HepG2 (cell line): ENCODE data around the gene KHK. TPM values are rescaled to one million over a fixed set of nuclear protein-coding genes. Genes with fewer than 3 reads are reported as not detected.

Experiments
- ATF5 ChIP-seq: sonication (generic); formaldehyde crosslinking; IDR thresholded peaks from 2 replicates; pipeline ENCODE4 v1.4.0; 2020; ENCODE audit warnings: mild to moderate bottlenecking, low read depth, missing genetic modification reagents
- ETV5 ChIP-seq: IDR thresholded peaks from 2 replicates; pipeline ENCODE4 v1.6.1; 2018; ENCODE audit warnings: missing biosample characterization, missing genetic modification reagents, inconsistent platforms, borderline replicate concordance
- GABPA ChIP-seq, 2 experiments: IDR thresholded peaks; 2 replicates each; pipeline ENCODE4 v1.6.1; 2011 to 2016; ENCODE audit warnings: low read depth in 2 of 2, low read length in 1 of 2, missing biosample characterization in 1 of 2, missing genetic modification characterization in 1 of 2
- GTF3A ChIP-seq: sonication (generic); formaldehyde crosslinking; conservative IDR thresholded peaks from 2 replicates; pipeline ENCODE4 v1.4.0; 2020; ENCODE audit warnings: mild to moderate bottlenecking, missing genetic modification reagents
- KDM2A ChIP-seq: sonication (generic); formaldehyde crosslinking; IDR thresholded peaks from 2 replicates; pipeline ENCODE4 v1.4.0; 2020; ENCODE audit warnings: low read depth, missing genetic modification reagents, borderline replicate concordance
- MLX ChIP-seq: IDR thresholded peaks from 2 replicates; pipeline ENCODE4 v1.6.1; 2016
- PHF21A ChIP-seq: sonication (generic); formaldehyde crosslinking; IDR thresholded peaks from 2 replicates; pipeline ENCODE4 v1.5.0; 2020; ENCODE audit warnings: mild to moderate bottlenecking, missing genetic modification reagents
- SRSF1 ChIP-seq: fragments of 200-400 bp; formaldehyde crosslinking; optimal IDR thresholded peaks from 2 replicates; pipeline ENCODE3; 2017; ENCODE audit warnings: mild to moderate bottlenecking, low read depth, low read length, moderate library complexity
- ZFP82 ChIP-seq: sonication (generic); formaldehyde crosslinking; IDR thresholded peaks from 2 replicates; pipeline ENCODE4 v1.5.1; 2020; ENCODE audit warnings: mild to moderate bottlenecking, missing genetic modification reagents, borderline replicate concordance
- ZNF138 ChIP-seq: sonication (generic); formaldehyde crosslinking; IDR thresholded peaks from 2 replicates; pipeline ENCODE4 v1.5.0; 2020; ENCODE audit warnings: mild to moderate bottlenecking, low read depth, missing genetic modification reagents
- ZNF251 ChIP-seq: sonication (generic); formaldehyde crosslinking; IDR thresholded peaks from 2 replicates; pipeline ENCODE4 v1.9.0; 2021; ENCODE audit warnings: mild to moderate bottlenecking, missing genetic modification reagents
- ZNF282 ChIP-seq: fragments of 450-650 bp; IDR thresholded peaks from 2 replicates; pipeline ENCODE4 v1.6.1; 2018; ENCODE audit not compliant: partially characterized antibody
- ZNF432 ChIP-seq: sonication (generic); formaldehyde crosslinking; IDR thresholded peaks from 2 replicates; pipeline ENCODE4 v1.5.0; 2020; ENCODE audit warnings: missing genetic modification reagents, mild to moderate bottlenecking, borderline replicate concordance
- ZNF441 ChIP-seq: sonication (generic); formaldehyde crosslinking; IDR thresholded peaks from 2 replicates; pipeline ENCODE4 v1.7.0; 2021; ENCODE audit warnings: missing genetic modification reagents, borderline replicate concordance
- ZNF510 ChIP-seq: sonication (generic); formaldehyde crosslinking; IDR thresholded peaks from 2 replicates; pipeline ENCODE4 v1.4.0; 2020; ENCODE audit warnings: low read depth, mild to moderate bottlenecking, missing genetic modification reagents
- ZNF652 ChIP-seq: IDR thresholded peaks from 2 replicates; pipeline ENCODE4 v1.6.1; 2016; ENCODE audit warnings: low read depth, borderline replicate concordance
- ZNF782 ChIP-seq: sonication (generic); formaldehyde crosslinking; IDR thresholded peaks from 2 replicates; pipeline ENCODE4 v1.4.0; 2020; ENCODE audit warnings: missing genetic modification reagents, mild to moderate bottlenecking, borderline replicate concordance
- polyA plus RNA-seq, 8 experiments: library from polyadenylated mRNA; depleted of rRNA in 3 of 8; stranded (reverse) in 7 of 8; unstranded in 1 of 8; fragments of >200 nt; fragmentation: Illumina TruSeq in 4 of 8; extraction: Trizol in 4 of 8; gene quantifications; 2 replicates each; pipeline versions ENCODE4 v1.2.1 to v1.2.3, GENCODE V29; 2011 to 2016; ENCODE audit warnings: low read depth in 4 of 8, missing spikeins in 1 of 8, mixed read lengths in 1 of 8; ENCODE audit not compliant: insufficient read depth in 1 of 8
- total RNA-seq, 5 experiments: library from RNA; depleted of rRNA; stranded (reverse); fragments of >200 nt; fragmentation: Illumina TruSeq; extraction: Trizol; gene quantifications; 2 replicates each; pipeline ENCODE4 v1.2.3, GENCODE V29; 2016; ENCODE audit warnings: low read depth in 1 of 5
- TF ChIP-seq, protein P1 (sequence below): sonication (generic); formaldehyde crosslinking; IDR thresholded peaks from 2 replicates; pipeline ENCODE4 v1.8.0; 2022; ENCODE audit warnings: mild to moderate bottlenecking, missing genetic modification reagents, moderate library complexity
- TF ChIP-seq, protein P2 (sequence below): sonication (generic); formaldehyde crosslinking; IDR thresholded peaks from 2 replicates; pipeline ENCODE4 v1.9.0; 2021; ENCODE audit warnings: missing genetic modification reagents, borderline replicate concordance
- TF ChIP-seq, protein P3 (sequence below): sonication (generic); formaldehyde crosslinking; IDR thresholded peaks from 2 replicates; pipeline ENCODE4; 2020; ENCODE audit warnings: missing genetic modification reagents, mild to moderate bottlenecking, borderline replicate concordance

The KHK gene
- total and polyA plus RNA-seq, 2 of the 13 experiments (the other 11 are each of a cell fraction or from before 2014, with no cell fraction given), result 40.9 to 99.2 TPM

DNA sequence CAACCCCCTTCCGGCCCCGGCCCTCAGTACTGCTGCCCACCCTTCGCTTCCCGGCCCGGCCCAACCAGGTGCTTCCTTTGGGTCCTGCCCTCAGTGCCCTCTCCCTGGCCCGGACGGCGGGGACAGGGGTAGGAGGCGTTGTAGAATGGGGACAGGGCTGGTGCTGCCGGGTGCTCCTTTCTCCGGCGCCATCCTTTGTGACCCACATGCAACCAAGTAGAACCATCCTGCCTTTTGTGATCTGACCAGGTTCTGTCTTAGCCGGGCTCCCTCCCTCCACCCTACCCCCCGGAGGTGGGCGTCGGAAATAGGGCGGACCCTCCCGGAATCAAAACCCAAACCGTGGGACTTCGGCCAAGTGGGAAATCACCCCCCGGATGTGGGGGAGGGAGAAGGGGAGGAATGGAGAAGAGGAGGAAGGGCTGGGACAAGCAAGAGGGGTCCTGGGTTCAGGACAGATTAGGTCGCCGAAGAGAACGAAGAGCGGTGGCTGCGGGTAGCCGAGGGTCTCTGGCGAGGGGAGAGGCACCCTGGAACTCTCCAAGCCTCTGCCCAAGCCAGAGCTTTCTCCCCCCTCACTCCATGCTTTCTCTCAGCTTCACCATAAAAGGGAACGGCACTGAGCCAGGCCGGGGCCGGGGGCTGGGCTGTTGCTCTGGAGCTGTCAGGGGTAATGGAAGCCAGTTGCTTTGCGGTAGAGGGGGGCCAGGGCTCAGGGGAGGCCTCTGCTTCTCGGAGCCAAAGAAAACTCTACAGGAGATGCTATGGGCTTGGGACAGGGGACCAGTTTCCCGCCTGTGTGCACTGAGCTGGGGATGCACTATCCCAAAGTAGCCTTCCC, 14.4 kb upstream of the KHK start (continued):
- TF ChIP-seq, protein P1, sequence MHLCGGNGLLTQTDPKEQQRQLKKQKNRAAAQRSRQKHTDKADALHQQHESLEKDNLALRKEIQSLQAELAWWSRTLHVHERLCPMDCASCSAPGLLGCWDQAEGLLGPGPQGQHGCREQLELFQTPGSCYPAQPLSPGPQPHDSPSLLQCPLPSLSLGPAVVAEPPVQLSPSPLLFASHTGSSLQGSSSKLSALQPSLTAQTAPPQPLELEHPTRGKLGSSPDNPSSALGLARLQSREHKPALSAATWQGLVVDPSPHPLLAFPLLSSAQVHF, result no peak
- TF ChIP-seq ZNF782 (CRISPR knock-in tag), result no peak
- TF ChIP-seq, protein P2, sequence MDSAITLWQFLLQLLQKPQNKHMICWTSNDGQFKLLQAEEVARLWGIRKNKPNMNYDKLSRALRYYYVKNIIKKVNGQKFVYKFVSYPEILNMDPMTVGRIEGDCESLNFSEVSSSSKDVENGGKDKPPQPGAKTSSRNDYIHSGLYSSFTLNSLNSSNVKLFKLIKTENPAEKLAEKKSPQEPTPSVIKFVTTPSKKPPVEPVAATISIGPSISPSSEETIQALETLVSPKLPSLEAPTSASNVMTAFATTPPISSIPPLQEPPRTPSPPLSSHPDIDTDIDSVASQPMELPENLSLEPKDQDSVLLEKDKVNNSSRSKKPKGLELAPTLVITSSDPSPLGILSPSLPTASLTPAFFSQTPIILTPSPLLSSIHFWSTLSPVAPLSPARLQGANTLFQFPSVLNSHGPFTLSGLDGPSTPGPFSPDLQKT (CRISPR knock-in tag), result no peak
- TF ChIP-seq ZNF432, result peak; percentile 58; the same call in 1 of the 2 replicates
- TF ChIP-seq ZFP82 (CRISPR knock-in tag), result 0 out of 2 replicates have a peak, but pooled peaks have one; percentile 21
- TF ChIP-seq ZNF441 (CRISPR knock-in tag), result no peak
- TF ChIP-seq ZNF510, result no peak
- TF ChIP-seq ZNF251, result no peak
- TF ChIP-seq PHF21A (CRISPR knock-in tag), result no peak
- no peak for TF ChIP-seq ZNF138 (CRISPR knock-in tag)
- TF ChIP-seq GTF3A (CRISPR knock-in tag), result no peak
- TF ChIP-seq GABPA (IDR thresholded peaks at IDR 0.05; ENCODE audit: low read depth, low read length), result no peak
- no peak for TF ChIP-seq GABPA (CRISPR knock-in tag; IDR thresholded peaks at IDR 0.05; ENCODE audit: low read depth)
- no peak for TF ChIP-seq ZNF652 (CRISPR knock-in tag)
- TF ChIP-seq ATF5 (CRISPR knock-in tag), result no peak
- no peak for TF ChIP-seq SRSF1
- TF ChIP-seq KDM2A (CRISPR knock-in tag), result no peak
- no peak for TF ChIP-seq ZNF282
- no peak for TF ChIP-seq MLX
- TF ChIP-seq, protein P3, sequence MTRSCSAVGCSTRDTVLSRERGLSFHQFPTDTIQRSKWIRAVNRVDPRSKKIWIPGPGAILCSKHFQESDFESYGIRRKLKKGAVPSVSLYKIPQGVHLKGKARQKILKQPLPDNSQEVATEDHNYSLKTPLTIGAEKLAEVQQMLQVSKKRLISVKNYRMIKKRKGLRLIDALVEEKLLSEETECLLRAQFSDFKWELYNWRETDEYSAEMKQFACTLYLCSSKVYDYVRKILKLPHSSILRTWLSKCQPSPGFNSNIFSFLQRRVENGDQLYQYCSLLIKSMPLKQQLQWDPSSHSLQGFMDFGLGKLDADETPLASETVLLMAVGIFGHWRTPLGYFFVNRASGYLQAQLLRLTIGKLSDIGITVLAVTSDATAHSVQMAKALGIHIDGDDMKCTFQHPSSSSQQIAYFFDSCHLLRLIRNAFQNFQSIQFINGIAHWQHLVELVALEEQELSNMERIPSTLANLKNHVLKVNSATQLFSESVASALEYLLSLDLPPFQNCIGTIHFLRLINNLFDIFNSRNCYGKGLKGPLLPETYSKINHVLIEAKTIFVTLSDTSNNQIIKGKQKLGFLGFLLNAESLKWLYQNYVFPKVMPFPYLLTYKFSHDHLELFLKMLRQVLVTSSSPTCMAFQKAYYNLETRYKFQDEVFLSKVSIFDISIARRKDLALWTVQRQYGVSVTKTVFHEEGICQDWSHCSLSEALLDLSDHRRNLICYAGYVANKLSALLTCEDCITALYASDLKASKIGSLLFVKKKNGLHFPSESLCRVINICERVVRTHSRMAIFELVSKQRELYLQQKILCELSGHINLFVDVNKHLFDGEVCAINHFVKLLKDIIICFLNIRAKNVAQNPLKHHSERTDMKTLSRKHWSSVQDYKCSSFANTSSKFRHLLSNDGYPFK (CRISPR knock-in tag), result 0 out of 2 replicates have a peak, but pooled peaks have one; percentile 40
- TF ChIP-seq ETV5, result peak; percentile 62; the same call in 1 of the 2 replicates
